Gastroesophageal sphincter (tissue), 4 donors: Measurements from ENCODE around the gene CEP112. TPM values are rescaled to one million over a fixed set of nuclear protein-coding genes. Genes with fewer than 3 reads are reported as not detected.

Experiments
- ATAC-seq: fragments of 150-250 bp; one replicate; pipeline ENCODE4 v1.9.1; 2016; ENCODE audit warnings: mild to moderate bottlenecking, moderate library complexity
- H3K27ac ChIP-seq, 4 donors: fragments of 200-600 bp; sonication (generic) in 3 of 4; 1 replicate in 3 of 4; 2 replicates in 1 of 4; pipeline ENCODE4 v1.5.1; 2016 to 2019
- H3K27me3 ChIP-seq: fragments of 200-600 bp; sonication (generic); one replicate; pipeline ENCODE4 v1.5.1; 2019
- H3K36me3 ChIP-seq, 2 donors: fragments of 200-600 bp; sonication (generic); one replicate each; pipeline ENCODE4 v1.5.1; 2019; ENCODE audit warnings: control low read depth in 1 of 2
- H3K4me1 ChIP-seq, 3 donors: fragments of 200-600 bp; sonication (generic); 1 replicate in 2 of 3; 2 replicates in 1 of 3; pipeline ENCODE4 v1.5.1; 2016 to 2019; ENCODE audit warnings: control low read depth in 2 of 3
- H3K4me3 ChIP-seq, 2 donors: fragments of 200-600 bp; sonication (generic); one replicate each; pipeline ENCODE4 v1.5.1; 2019; ENCODE audit warnings: mild to moderate bottlenecking in 1 of 2, moderate library complexity in 1 of 2
- H3K9me3 ChIP-seq, 3 donors: fragments of 200-600 bp; sonication (generic); one replicate each; pipeline ENCODE4 v1.5.1; 2017 to 2019; ENCODE audit warnings: control low read depth in 2 of 3
- EP300 ChIP-seq: sonication (generic); formaldehyde crosslinking; IDR thresholded peaks from one replicate; pipeline ENCODE4 v1.6.1; 2017; ENCODE audit warnings: antibody characterized with exemption, mild to moderate bottlenecking
- POLR2A ChIP-seq, 2 donors: fragments of 450-650 bp; IDR thresholded peaks; one replicate each; pipeline ENCODE4 v1.6.1; 2017; ENCODE audit warnings: antibody characterized with exemption in 2 of 2, mild to moderate bottlenecking in 2 of 2, moderate library complexity in 1 of 2
- POLR2AphosphoS5 ChIP-seq: sonication (generic); formaldehyde crosslinking; IDR thresholded peaks from one replicate; pipeline ENCODE4 v1.6.1; 2017; ENCODE audit warnings: antibody characterized with exemption
- WGBS, 2 donors: methylation state at CpG; one replicate each; pipeline ENCODE4 v1.1.5; 2018; ENCODE audit warnings: low coverage in 1 of 2; 5-methylcytosine and 5-hydroxymethylcytosine counted together
- total RNA-seq, 4 donors: library from RNA; depleted of rRNA; stranded (reverse); fragments of >200 nt; gene quantifications; one replicate each; pipeline ENCODE4 v1.1.0, GENCODE V29; 2016
- TF ChIP-seq, protein P1 (sequence below), 4 experiments: fragments of 200-600 bp in 2 of 4; fragments of 450-650 bp in 2 of 4; sonication (generic) in 1 of 4; IDR thresholded peaks; one replicate each; pipeline ENCODE4 v1.5.1; 2017 to 2019; ENCODE audit warnings: antibody characterized with exemption in 4 of 4, mild to moderate bottlenecking in 2 of 4, moderate library complexity in 2 of 4

The CEP112 gene
- total RNA-seq, 4 donors from 2014 or later, result 21.9 to 38.2 (median 27.0) TPM

GRCh38 chr17:66008680-66009079 is 183.3 kb downstream of the CEP112 start:
- H3K9me3 ChIP-seq, result no peaks in the 10 kb centered on the region
- ATAC-seq, result no peak
- H3K4me3 ChIP-seq, result no peak overlapping the region
- no peaks in the 10 kb centered on the region for H3K4me1 ChIP-seq
- TF ChIP-seq EP300, result no peak
- TF ChIP-seq, protein P1, sequence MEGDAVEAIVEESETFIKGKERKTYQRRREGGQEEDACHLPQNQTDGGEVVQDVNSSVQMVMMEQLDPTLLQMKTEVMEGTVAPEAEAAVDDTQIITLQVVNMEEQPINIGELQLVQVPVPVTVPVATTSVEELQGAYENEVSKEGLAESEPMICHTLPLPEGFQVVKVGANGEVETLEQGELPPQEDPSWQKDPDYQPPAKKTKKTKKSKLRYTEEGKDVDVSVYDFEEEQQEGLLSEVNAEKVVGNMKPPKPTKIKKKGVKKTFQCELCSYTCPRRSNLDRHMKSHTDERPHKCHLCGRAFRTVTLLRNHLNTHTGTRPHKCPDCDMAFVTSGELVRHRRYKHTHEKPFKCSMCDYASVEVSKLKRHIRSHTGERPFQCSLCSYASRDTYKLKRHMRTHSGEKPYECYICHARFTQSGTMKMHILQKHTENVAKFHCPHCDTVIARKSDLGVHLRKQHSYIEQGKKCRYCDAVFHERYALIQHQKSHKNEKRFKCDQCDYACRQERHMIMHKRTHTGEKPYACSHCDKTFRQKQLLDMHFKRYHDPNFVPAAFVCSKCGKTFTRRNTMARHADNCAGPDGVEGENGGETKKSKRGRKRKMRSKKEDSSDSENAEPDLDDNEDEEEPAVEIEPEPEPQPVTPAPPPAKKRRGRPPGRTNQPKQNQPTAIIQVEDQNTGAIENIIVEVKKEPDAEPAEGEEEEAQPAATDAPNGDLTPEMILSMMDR (IDR thresholded peaks at IDR 0.05), result no peak
- no peak for TF ChIP-seq POLR2AphosphoS5
- TF ChIP-seq POLR2A (IDR thresholded peaks at IDR 0.05), result no peak
- WGBS, 2 donors, result 0 to 44% methylated on average over 1 of the region's 1 CpG
- H3K27me3 ChIP-seq, result no peaks in the 10 kb centered on the region
- no peak overlapping the region for H3K27ac ChIP-seq
- no peaks in the 10 kb centered on the region for H3K36me3 ChIP-seq

DNA sequence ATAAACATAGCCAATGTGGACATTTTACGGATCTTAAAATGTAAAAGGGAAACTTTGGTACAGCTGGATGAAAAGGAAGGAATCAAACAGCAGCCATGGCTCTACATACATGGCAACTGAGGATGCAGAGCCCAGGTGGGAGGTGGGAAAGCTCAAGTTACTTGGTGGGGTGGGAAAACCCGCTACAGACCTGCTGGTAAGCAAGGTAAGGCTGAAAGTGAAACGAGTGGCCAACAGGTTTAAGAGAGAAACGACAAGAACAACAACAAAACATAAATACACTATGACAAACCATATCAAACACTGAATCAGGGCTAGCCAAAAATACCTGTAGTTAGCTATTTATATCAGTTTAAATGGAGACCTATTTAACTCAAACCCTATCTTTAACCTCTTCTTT is 185.3 kb downstream of the CEP112 start:
- Histone ChIP-seq H3K9me3 (no peaks in the 10 kb centered on the region), H3K4me1 (peaks cover 0 to 11% (median 6%) of the 10 kb centered on the region in 3 donors), H3K36me3 (no peaks in the 10 kb centered on the region), H3K27me3 (no peaks in the 10 kb centered on the region), H3K27ac (no peak overlapping the region), H3K4me3 (no peak overlapping the region)
- ATAC-seq, result no peak
- TF ChIP-seq POLR2AphosphoS5, result no peak
- TF ChIP-seq POLR2A (IDR thresholded peaks at IDR 0.05), result no peak
- no peak for TF ChIP-seq EP300
- TF ChIP-seq, protein P1 (IDR thresholded peaks at IDR 0.05), result no peak
- WGBS, 2 donors, result 91 to 92% methylated on average over 4 of the region's 4 CpGs

DNA sequence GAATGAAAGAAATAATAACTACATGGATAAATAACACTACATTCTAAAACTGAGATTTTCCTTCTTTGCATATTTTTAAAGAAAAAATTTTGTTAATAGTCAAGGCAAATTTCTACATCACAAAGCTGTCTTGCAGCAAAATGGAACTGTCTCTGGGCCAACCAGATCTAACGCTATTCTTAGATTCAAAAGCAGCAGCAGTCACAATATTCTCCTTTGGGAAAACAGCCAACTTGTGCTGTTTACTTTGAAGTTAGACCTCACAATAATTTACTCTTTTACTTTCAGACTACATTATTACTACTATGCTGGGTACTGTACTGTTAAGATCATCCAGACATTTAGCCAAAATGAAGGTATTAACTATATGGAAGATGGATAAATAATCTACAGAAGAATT is 189.1 kb downstream of the CEP112 start:
- Histone ChIP-seq H3K4me3 (no peak overlapping the region), H3K27ac (no peak overlapping the region), H3K4me1 (peaks cover 0 to 11% (median 6%) of the 10 kb centered on the region in 3 donors), H3K27me3 (no peaks in the 10 kb centered on the region), H3K9me3 (no peaks in the 10 kb centered on the region), H3K36me3 (peaks cover 0 to 2% of the 10 kb centered on the region in 2 donors)
- ATAC-seq, result no peak
- no peak for TF ChIP-seq EP300
- TF ChIP-seq POLR2AphosphoS5, result no peak
- TF ChIP-seq POLR2A (IDR thresholded peaks at IDR 0.05), result no peak
- TF ChIP-seq, protein P1 (IDR thresholded peaks at IDR 0.05), result no peak
- 5 to 20% methylated on average over 1 of the region's 1 CpG for WGBS, 2 donors

- no peak for ATAC-seq
- TF ChIP-seq EP300 (no peak), POLR2A (IDR thresholded peaks at IDR 0.05) (no peak), POLR2AphosphoS5 (no peak)
- TF ChIP-seq, protein P1 (IDR thresholded peaks at IDR 0.05), result no peak
- peaks cover 0 to 2% of the 10 kb centered on the region in 2 donors for H3K36me3 ChIP-seq
- H3K9me3 ChIP-seq, result no peaks in the 10 kb centered on the region
- no peak overlapping the region for H3K27ac ChIP-seq
- no peak overlapping the region for H3K4me3 ChIP-seq
- 80 to 90% methylated on average over 1 of the region's 1 CpG for WGBS, 2 donors
- H3K4me1 ChIP-seq, result peaks cover 0 to 11% (median 6%) of the 10 kb centered on the region in 3 donors
- H3K27me3 ChIP-seq, result no peaks in the 10 kb centered on the region
Observed at GRCh38 chr17:66002063-66002585, 189.8 kb downstream of the CEP112 start.

- no peak for ATAC-seq
- H3K4me1 ChIP-seq, result peaks cover 0 to 11% (median 6%) of the 10 kb centered on the region in 3 donors
- peaks cover 0 to 2% of the 10 kb centered on the region in 2 donors for H3K36me3 ChIP-seq
- H3K9me3 ChIP-seq, result no peaks in the 10 kb centered on the region
- no peak overlapping the region for H3K27ac ChIP-seq
- WGBS, 2 donors, result 79 to 83% methylated on average over 1 to 4 of the region's 4 CpGs
- TF ChIP-seq, protein P1 (IDR thresholded peaks at IDR 0.05), result no peak
- TF ChIP-seq EP300, result no peak
- TF ChIP-seq POLR2A (IDR thresholded peaks at IDR 0.05), result no peak
- no peak for TF ChIP-seq POLR2AphosphoS5
- H3K27me3 ChIP-seq, result no peaks in the 10 kb centered on the region
- H3K4me3 ChIP-seq, result no peak overlapping the region
Observed at GRCh38 chr17:66000216-66000615, 191.7 kb downstream of the CEP112 start.
